Activated B cell treated with CpG ODN at 0.5 μM for 24 hours (primary cell): ENCODE results near the gene SYT13. TPM values are rescaled to one million over a fixed set of nuclear protein-coding genes. Genes with fewer than 3 reads are reported as not detected.

Experiments used
- ATAC-seq: fragments of 200-7000 bp; cut with Tn5 transposase; one replicate; pipeline ENCODE4 v1.10.0; 2021; ENCODE audit warnings: low read depth, mild to moderate bottlenecking, moderate library complexity
- CTCF ChIA-PET: fragments of 350-600 bp; sonication (Branson Sonifier 250); formaldehyde crosslinking; loops from one replicate; lab custom pipeline; 2021; ENCODE audit warnings: antibody characterized with exemption; lab: Charles Lee
- POLR2A ChIA-PET: fragments of 350-600 bp; sonication (Branson Sonifier 250); formaldehyde crosslinking; loops from one replicate; lab custom pipeline; 2021; ENCODE audit warnings: antibody characterized with exemption; lab: Charles Lee
- DNase-seq: peaks from one replicate; pipeline ENCODE4 v3.0.0; 2022
- H3K27ac Mint-ChIP-seq: one replicate; pipeline ENCODE4 v1.8.0; 2020; ENCODE audit warnings: mixed read lengths
- H3K27me3 Mint-ChIP-seq: one replicate; pipeline ENCODE4 v1.8.0; 2021; ENCODE audit warnings: mixed read lengths
- H3K36me3 Mint-ChIP-seq: one replicate; pipeline ENCODE4 v1.8.0; 2021; ENCODE audit warnings: low read depth, mixed read lengths
- H3K4me1 Mint-ChIP-seq: one replicate; pipeline ENCODE4 v1.8.0; 2021; ENCODE audit warnings: mixed read lengths
- H3K4me3 Mint-ChIP-seq: one replicate; pipeline ENCODE4 v1.8.0; 2020; ENCODE audit warnings: mild to moderate bottlenecking, mixed read lengths
- H3K9me3 Mint-ChIP-seq: one replicate; pipeline ENCODE4 v1.8.0; 2020; ENCODE audit warnings: mixed read lengths
- intact Hi-C: fragments of 100-400 bp; cut with micrococcal nuclease; formaldehyde crosslinking; loops from one replicate; pipeline ENCODE4 v1.15.1; 2024
- total RNA-seq: library from RNA; stranded (reverse); gene quantifications from 2 replicates; pipeline ENCODE4 v1.2.3, GENCODE V29; 2022
- TF ChIP-seq, protein P1 (sequence below): fragments of 200-600 bp; IDR thresholded peaks from one replicate; pipeline ENCODE4 v1.8.0; 2022; ENCODE audit warnings: antibody characterized with exemption, mild to moderate bottlenecking

The SYT13 gene
- total RNA-seq, 1 donor from 2014 or later: not detected

DNA sequence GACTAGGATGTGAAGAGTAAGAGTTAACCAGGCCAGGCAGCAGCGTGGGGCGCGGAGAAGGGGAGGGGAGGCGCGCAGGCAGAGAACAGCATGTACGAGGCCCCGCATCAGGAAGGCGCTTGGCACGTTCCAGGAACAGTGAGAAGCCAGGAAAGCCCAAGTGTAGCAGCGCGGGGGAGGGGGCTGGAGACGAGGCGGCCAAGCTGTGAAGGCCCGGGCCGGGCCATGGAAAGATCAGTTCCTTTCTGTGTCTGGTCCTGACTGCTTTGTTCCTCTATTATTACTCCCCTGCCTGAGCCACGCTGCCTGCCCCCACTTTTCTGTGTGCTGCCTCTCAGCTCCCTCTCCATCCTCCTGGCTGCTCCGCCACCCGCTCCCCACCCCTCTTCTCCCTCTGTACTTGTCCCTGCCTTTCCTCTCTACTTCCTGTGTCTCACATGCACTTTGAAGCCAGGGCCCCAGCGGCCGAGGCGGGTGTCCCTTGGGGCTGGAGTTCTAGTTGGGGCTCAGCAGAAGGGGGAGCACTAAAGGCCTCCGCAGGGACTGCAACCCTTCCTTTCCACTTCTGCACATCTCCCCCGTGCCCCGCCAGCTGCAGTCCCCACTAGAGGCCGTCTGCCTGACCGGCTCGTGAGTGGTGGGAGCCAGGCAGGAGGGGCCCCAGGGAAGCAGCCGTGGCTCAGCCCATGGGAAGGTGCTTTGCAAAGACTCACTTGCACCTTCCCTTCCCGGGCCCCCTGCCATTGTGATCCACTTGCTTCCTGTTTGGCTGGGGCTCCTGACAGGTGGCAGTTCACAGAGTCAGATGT lies 76.0 kb downstream of the SYT13 start:
- no peaks in the 10 kb centered on the region for H3K27me3 Mint-ChIP-seq
- H3K9me3 Mint-ChIP-seq: no peaks in the 10 kb centered on the region
- ATAC-seq: peak; percentile 47
- H3K27ac Mint-ChIP-seq: no peak overlapping the region
- no peak overlapping the region for H3K4me3 Mint-ChIP-seq
- intact Hi-C loops: no loop called here
- no peak for DNase-seq
- CTCF ChIA-PET: interaction anchor here (0.8 kb wide), 1 partner anchor 23 kb away, joined by 3 read pairs; no protein-coding TSS in a partner anchor
- peaks cover 49% of the 10 kb centered on the region for H3K36me3 Mint-ChIP-seq
- TF ChIP-seq, protein P1, sequence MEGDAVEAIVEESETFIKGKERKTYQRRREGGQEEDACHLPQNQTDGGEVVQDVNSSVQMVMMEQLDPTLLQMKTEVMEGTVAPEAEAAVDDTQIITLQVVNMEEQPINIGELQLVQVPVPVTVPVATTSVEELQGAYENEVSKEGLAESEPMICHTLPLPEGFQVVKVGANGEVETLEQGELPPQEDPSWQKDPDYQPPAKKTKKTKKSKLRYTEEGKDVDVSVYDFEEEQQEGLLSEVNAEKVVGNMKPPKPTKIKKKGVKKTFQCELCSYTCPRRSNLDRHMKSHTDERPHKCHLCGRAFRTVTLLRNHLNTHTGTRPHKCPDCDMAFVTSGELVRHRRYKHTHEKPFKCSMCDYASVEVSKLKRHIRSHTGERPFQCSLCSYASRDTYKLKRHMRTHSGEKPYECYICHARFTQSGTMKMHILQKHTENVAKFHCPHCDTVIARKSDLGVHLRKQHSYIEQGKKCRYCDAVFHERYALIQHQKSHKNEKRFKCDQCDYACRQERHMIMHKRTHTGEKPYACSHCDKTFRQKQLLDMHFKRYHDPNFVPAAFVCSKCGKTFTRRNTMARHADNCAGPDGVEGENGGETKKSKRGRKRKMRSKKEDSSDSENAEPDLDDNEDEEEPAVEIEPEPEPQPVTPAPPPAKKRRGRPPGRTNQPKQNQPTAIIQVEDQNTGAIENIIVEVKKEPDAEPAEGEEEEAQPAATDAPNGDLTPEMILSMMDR: no peak
- peaks cover 14% of the 10 kb centered on the region for H3K4me1 Mint-ChIP-seq
- POLR2A ChIA-PET: no interaction called here

DNA sequence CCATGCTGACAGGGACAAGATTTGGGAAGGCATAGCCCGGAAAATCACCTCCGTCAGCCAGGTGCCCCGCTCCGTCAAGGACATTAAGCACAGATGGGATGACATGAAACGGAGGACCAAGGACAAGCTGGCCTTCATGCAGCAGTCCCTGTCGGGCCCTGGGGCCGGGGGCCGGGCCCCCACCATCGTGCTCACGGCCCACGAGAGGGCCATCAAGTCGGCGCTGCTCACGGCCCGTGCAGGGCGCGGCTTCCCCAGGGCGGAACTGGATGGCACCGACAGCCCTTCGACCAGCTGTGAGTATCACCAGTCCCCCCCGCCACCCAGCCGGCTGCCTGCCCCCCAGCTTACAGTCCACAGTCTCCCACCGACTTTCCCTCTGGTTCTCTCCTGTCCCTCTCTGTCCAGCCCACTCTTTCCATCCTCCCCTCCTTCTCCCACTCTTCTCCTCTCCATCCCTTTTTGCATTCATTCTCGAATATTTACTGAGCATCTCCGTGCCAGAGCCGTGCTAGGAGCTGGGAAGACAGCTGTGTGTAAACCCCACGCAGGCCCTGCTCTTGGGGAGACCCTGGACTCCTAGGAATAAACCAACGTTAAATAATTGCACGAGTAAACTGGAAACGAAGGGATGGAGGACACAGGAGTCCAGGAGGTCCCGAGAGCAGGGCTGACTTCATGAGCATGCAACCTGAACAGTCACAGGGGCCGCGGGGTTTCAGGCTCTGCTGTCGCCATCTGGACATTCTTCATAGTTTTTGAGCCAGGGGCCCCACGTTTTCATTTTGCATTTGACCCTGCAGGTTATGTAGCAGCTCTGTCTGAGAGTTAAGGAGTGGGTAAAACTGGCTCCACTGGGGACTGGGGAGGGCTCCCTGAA lies 76.9 kb downstream of the SYT13 start:
- H3K36me3 Mint-ChIP-seq: peaks cover 44% of the 10 kb centered on the region
- POLR2A ChIA-PET: interaction anchor here (0.6 kb wide), 1 partner anchor 57 kb away, joined by 4 read pairs; no protein-coding TSS in a partner anchor
- H3K27me3 Mint-ChIP-seq: no peaks in the 10 kb centered on the region
- CTCF ChIA-PET: no interaction called here
- no peak for DNase-seq
- no peak overlapping the region for H3K27ac Mint-ChIP-seq
- intact Hi-C loops: no loop called here
- ATAC-seq: no peak
- no peak overlapping the region for H3K4me3 Mint-ChIP-seq
- TF ChIP-seq, protein P1: no peak
- no peaks in the 10 kb centered on the region for H3K9me3 Mint-ChIP-seq
- H3K4me1 Mint-ChIP-seq: peaks cover 14% of the 10 kb centered on the region

DNA sequence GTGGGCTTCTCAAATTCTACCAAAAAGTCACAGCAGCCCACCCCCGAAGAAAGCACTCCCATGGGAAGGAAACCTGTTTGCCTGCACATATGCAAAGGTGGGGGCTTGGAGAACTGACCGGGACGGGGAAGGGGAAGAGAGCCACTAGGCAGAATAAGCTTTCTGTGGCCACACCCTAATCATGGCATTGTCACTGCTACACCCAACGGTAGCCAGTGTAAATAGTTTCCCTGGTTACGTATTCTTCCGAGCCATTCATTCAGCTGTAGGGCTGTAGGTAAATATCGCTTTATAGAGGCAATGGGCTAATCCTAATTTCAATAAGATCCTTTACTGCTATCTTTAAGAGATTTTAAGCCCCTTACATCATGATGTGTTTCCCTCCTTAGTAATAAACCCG lies 78.0 kb downstream of the SYT13 start:
- Mint-ChIP-seq H3K27ac (no peak overlapping the region), H3K27me3 (no peaks in the 10 kb centered on the region), H3K9me3 (peaks cover under 1% of the 10 kb centered on the region), H3K36me3 (peaks cover 46% of the 10 kb centered on the region), H3K4me3 (no peak overlapping the region), H3K4me1 (peaks cover 14% of the 10 kb centered on the region)
- DNase-seq (no peak), ATAC-seq (no peak)
- CTCF ChIA-PET: no interaction called here
- POLR2A ChIA-PET: no interaction called here
- TF ChIP-seq, protein P1: no peak
- intact Hi-C loops: no loop called here

DNA sequence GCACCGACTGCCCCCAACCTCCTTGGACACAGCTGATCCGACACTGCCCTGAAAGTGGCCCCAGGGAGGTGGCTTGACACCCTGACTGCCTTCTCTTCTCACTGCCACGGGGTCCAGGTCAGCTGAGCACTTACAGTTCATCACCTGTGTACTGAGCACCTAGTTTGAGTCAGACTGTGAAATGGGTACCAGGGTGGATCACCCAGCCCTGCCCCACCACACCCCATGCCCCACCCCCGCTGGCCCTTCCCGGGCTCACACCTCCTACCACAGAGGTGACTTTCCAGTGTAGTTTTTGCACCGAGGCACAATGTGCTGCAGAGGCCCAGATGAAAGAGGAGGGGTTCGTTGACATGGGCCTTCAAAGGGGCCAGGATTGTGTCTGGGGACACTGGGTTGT lies 80.2 kb downstream of the SYT13 start:
- peaks cover 49% of the 10 kb centered on the region for H3K36me3 Mint-ChIP-seq
- ChIA-PET CTCF (no interaction called here), POLR2A (no interaction called here)
- DNase-seq: no peak
- H3K27ac Mint-ChIP-seq: no peak overlapping the region
- H3K27me3 Mint-ChIP-seq: no peaks in the 10 kb centered on the region
- no peak overlapping the region for H3K4me3 Mint-ChIP-seq
- peaks cover 5% of the 10 kb centered on the region for H3K9me3 Mint-ChIP-seq
- TF ChIP-seq, protein P1: no peak
- no peak for ATAC-seq
- intact Hi-C loops: no loop called here
- peaks cover 14% of the 10 kb centered on the region for H3K4me1 Mint-ChIP-seq

DNA sequence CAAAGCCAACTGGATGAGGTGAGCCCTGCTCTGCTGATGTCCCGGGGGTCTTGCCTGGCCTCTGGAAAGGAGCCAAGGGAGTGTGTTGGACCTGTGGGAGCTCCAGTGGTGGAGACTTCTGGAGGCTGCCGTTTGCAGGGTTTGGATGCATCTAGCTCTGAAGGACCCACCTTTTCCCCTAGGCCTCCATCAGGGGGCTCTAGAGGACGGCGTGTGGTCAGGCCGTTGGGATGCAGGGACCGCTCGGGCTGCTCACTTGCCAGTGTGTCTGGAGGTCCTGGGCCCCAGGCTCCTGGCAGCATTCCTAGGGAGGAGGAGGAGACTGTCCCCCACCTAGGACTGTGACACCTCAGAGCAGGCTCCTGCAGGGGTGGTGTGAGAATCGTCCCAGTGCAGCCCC lies 81.4 kb downstream of the SYT13 start:
- intact Hi-C loops: no loop called here
- ChIA-PET POLR2A (no interaction called here), CTCF (no interaction called here)
- H3K9me3 Mint-ChIP-seq: peaks cover 5% of the 10 kb centered on the region
- no peaks in the 10 kb centered on the region for H3K27me3 Mint-ChIP-seq
- H3K4me3 Mint-ChIP-seq: no peak overlapping the region
- H3K4me1 Mint-ChIP-seq: peaks cover 6% of the 10 kb centered on the region
- H3K27ac Mint-ChIP-seq: no peak overlapping the region
- TF ChIP-seq, protein P1: no peak
- no peak for DNase-seq
- ATAC-seq: no peak
- peaks cover 45% of the 10 kb centered on the region for H3K36me3 Mint-ChIP-seq
